ENCODE data around the gene ARHGDIA. TPM values are rescaled to one million over a fixed set of nuclear protein-coding genes. Genes with fewer than 3 reads are reported as not detected.
"Not testable (repeated sequence)": the region's sequence is repeated elsewhere in the genome, so short reads cannot be mapped to it uniquely, and the experiment has no call there.

Gene ARHGDIA
- total and polyA plus RNA-seq, 2 experiments from 2014 or later = 80.7 to 295 TPM

GRCh38 chr17:81841866-81842265 is 29.3 kb downstream of the ARHGDIA start:
- Histone ChIP-seq H3K9me2 (replicated peaks; ENCODE audit: insufficient read depth) (no peaks in the 10 kb centered on the region), H3K4me1 (ENCODE audit: insufficient read depth) (no peaks in the 10 kb centered on the region), H2AFZ (no peak overlapping the region), H3K9me3 (ENCODE audit: low read depth) (no peaks in the 10 kb centered on the region), H4K20me1 (ENCODE audit: insufficient read depth, poor library complexity, severe bottlenecking) (no peaks in the 10 kb centered on the region), H3K36me3 (replicated peaks; ENCODE audit: insufficient read depth, low read depth) (no peaks in the 10 kb centered on the region), H3K4me3 (no peak overlapping the region), H3K79me2 (no peaks in the 10 kb centered on the region), H3K27ac (no peak overlapping the region), H3K4me2 (no peak overlapping the region), H3K27me3 (no peaks in the 10 kb centered on the region)
- 86% methylated on average over 15 of the region's 15 CpGs for WGBS (ENCODE audit: low lambda C conversion rate, missing lambda C conversion rate)
- TF ChIP-seq EZH2 (IDR thresholded peaks at IDR 0.05; ENCODE audit: borderline replicate concordance) (no peak), EZH2phosphoT487 (IDR thresholded peaks at IDR 0.05; ENCODE audit: low read depth, severe bottlenecking, unreplicated experiment) (no peak), CTCF (IDR thresholded peaks at IDR 0.05; ENCODE audit: poor library complexity) (no peak)
- no peak for DNase-seq (ENCODE audit: low spot score)

GRCh38 chr17:81840826-81841778 is 30.0 kb downstream of the ARHGDIA start:
- Histone ChIP-seq H4K20me1 (ENCODE audit: insufficient read depth, poor library complexity, severe bottlenecking) (no peaks in the 10 kb centered on the region), H3K4me3 (no peak overlapping the region), H3K79me2 (no peaks in the 10 kb centered on the region), H3K9me3 (ENCODE audit: low read depth) (no peaks in the 10 kb centered on the region), H3K4me1 (ENCODE audit: insufficient read depth) (no peaks in the 10 kb centered on the region), H3K27ac (no peak overlapping the region), H2AFZ (no peak overlapping the region), H3K4me2 (no peak overlapping the region), H3K36me3 (replicated peaks; ENCODE audit: insufficient read depth, low read depth) (no peaks in the 10 kb centered on the region), H3K9me2 (replicated peaks; ENCODE audit: insufficient read depth) (no peaks in the 10 kb centered on the region), H3K27me3 (no peaks in the 10 kb centered on the region)
- DNase-seq (ENCODE audit: low spot score) = no peak
- WGBS (ENCODE audit: low lambda C conversion rate, missing lambda C conversion rate) = 86% methylated on average over 37 of the region's 40 CpGs
- TF ChIP-seq EZH2 (IDR thresholded peaks at IDR 0.05; ENCODE audit: borderline replicate concordance) (no peak), CTCF (IDR thresholded peaks at IDR 0.05; ENCODE audit: poor library complexity) (no peak), EZH2phosphoT487 (IDR thresholded peaks at IDR 0.05; ENCODE audit: low read depth, severe bottlenecking, unreplicated experiment) (no peak)

GRCh38 chr17:81840059-81840458 is 31.1 kb downstream of the ARHGDIA start:
- H3K36me3 ChIP-seq (replicated peaks; ENCODE audit: insufficient read depth, low read depth); DNase-seq (ENCODE audit: low spot score): not testable (repeated sequence)
- 80% methylated on average over 5 of the region's 5 CpGs for WGBS (ENCODE audit: low lambda C conversion rate, missing lambda C conversion rate)

GRCh38 chr17:81839301-81839700 is 31.8 kb downstream of the ARHGDIA start:
- H3K79me2 ChIP-seq = peaks cover 1% of the 10 kb centered on the region
- TF ChIP-seq EZH2 (IDR thresholded peaks at IDR 0.05; ENCODE audit: borderline replicate concordance) (no peak), CTCF (IDR thresholded peaks at IDR 0.05; ENCODE audit: poor library complexity) (no peak), EZH2phosphoT487 (IDR thresholded peaks at IDR 0.05; ENCODE audit: low read depth, severe bottlenecking, unreplicated experiment) (no peak)
- no peak overlapping the region for H3K4me2 ChIP-seq
- no peaks in the 10 kb centered on the region for H4K20me1 ChIP-seq (ENCODE audit: insufficient read depth, poor library complexity, severe bottlenecking)
- H3K27ac ChIP-seq = no peak overlapping the region
- no peak overlapping the region for H2AFZ ChIP-seq
- no peak overlapping the region for H3K4me3 ChIP-seq
- WGBS (ENCODE audit: low lambda C conversion rate, missing lambda C conversion rate) = 75% methylated on average over 15 of the region's 15 CpGs
- H3K9me2 ChIP-seq (replicated peaks; ENCODE audit: insufficient read depth) = no peaks in the 10 kb centered on the region
- no peak for DNase-seq (ENCODE audit: low spot score)
- no peaks in the 10 kb centered on the region for H3K36me3 ChIP-seq (replicated peaks; ENCODE audit: insufficient read depth, low read depth)
- peaks cover under 1% of the 10 kb centered on the region for H3K4me1 ChIP-seq (ENCODE audit: insufficient read depth)
- H3K9me3 ChIP-seq (ENCODE audit: low read depth) = no peaks in the 10 kb centered on the region
- H3K27me3 ChIP-seq = no peaks in the 10 kb centered on the region

More at GRCh38 chr17:81840059-81840458, 31.1 kb downstream of the ARHGDIA start:
- H3K4me2 ChIP-seq; H4K20me1 ChIP-seq (ENCODE audit: insufficient read depth, poor library complexity, severe bottlenecking); H2AFZ ChIP-seq; H3K9me3 ChIP-seq (ENCODE audit: low read depth); H3K9me2 ChIP-seq (replicated peaks; ENCODE audit: insufficient read depth); H3K4me3 ChIP-seq; H3K27ac ChIP-seq; H3K79me2 ChIP-seq; H3K27me3 ChIP-seq; H3K4me1 ChIP-seq (ENCODE audit: insufficient read depth): not testable (repeated sequence)

Measured in hepatocyte (in vitro differentiated cells).